ENCODE measurements around the gene SLC12A5.

Gene SLC12A5

GRCh38 chr20:46006964-46007363, 22.1 kb upstream of the SLC12A5 start:
- DNase-seq (ENCODE audit: low spot score), result no peak
- Histone ChIP-seq H3K27ac (no peak overlapping the region), H3K4me3 (no peak overlapping the region)
- TF ChIP-seq CTCF (IDR thresholded peaks at IDR 0.05), result no peak

GRCh38 chr20:46007671-46008070, 21.3 kb upstream of the SLC12A5 start:
- H3K4me3 ChIP-seq, result no peak overlapping the region
- TF ChIP-seq CTCF (IDR thresholded peaks at IDR 0.05), result no peak
- no peak for DNase-seq (ENCODE audit: low spot score)
- H3K27ac ChIP-seq, result no peak overlapping the region

GRCh38 chr20:46009816-46010215, 19.2 kb upstream of the SLC12A5 start:
- no peak overlapping the region for H3K4me3 ChIP-seq
- no peak for TF ChIP-seq CTCF (IDR thresholded peaks at IDR 0.05)
- H3K27ac ChIP-seq, result no peak overlapping the region
- no peak for DNase-seq (ENCODE audit: low spot score)

- no peak overlapping the region for H3K27ac ChIP-seq
- peak overlapping the region; percentile 58 for H3K4me3 ChIP-seq
- DNase-seq (ENCODE audit: low spot score), result no peak
- TF ChIP-seq CTCF (IDR thresholded peaks at IDR 0.05), result no peak
Measured at GRCh38 chr20:46010491-46011391, 18.3 kb upstream of the SLC12A5 start.

GRCh38 chr20:46011631-46012482, 17.2 kb upstream of the SLC12A5 start:
- no peak for DNase-seq (ENCODE audit: low spot score)
- TF ChIP-seq CTCF (IDR thresholded peaks at IDR 0.05), result no peak
- Histone ChIP-seq H3K4me3 (no peak overlapping the region), H3K27ac (no peak overlapping the region)

GRCh38 chr20:46012921-46013320, 16.1 kb upstream of the SLC12A5 start:
- DNase-seq (ENCODE audit: low spot score), result no peak
- TF ChIP-seq CTCF (IDR thresholded peaks at IDR 0.05), result no peak
- Histone ChIP-seq H3K27ac (no peak overlapping the region), H3K4me3 (no peak overlapping the region)

Measured in coronary artery (tissue), 2 donors.